Activated naive CD8-positive, alpha-beta T cell treated with anti-CD3 and anti-CD28 coated beads, Interleukin-2, amount 50 U/mL, for 24 hours (primary cell): ENCODE results near the gene HSPA4.
A peak's percentile ranks its signal among the peaks of the same experiment; 100 is the strongest.
"Not testable (repeated sequence)": the region's sequence is repeated elsewhere in the genome, so short reads cannot be mapped to it uniquely, and the experiment has no call there.

Experiments
- ATAC-seq: fragments of 150-1000 bp; cut with Tn5 transposase; one replicate; pipeline ENCODE4 v1.10.0; 2021
- DNase-seq: peaks from one replicate; pipeline ENCODE4 v3.0.0; 2021
- H3K27ac Mint-ChIP-seq: one replicate; pipeline ENCODE4 v1.8.0; 2021; ENCODE audit warnings: mild to moderate bottlenecking, mixed read lengths
- H3K27me3 Mint-ChIP-seq: one replicate; pipeline ENCODE4 v1.8.0; 2021; ENCODE audit warnings: mixed read lengths
- H3K36me3 Mint-ChIP-seq: one replicate; pipeline ENCODE4 v1.8.0; 2021; ENCODE audit warnings: low read depth, mixed read lengths
- H3K4me1 Mint-ChIP-seq: one replicate; pipeline ENCODE4 v1.8.0; 2021; ENCODE audit warnings: mixed read lengths
- H3K4me3 Mint-ChIP-seq: one replicate; pipeline ENCODE4 v1.8.0; 2021; ENCODE audit warnings: mild to moderate bottlenecking, moderate library complexity, mixed read lengths
- H3K9me3 Mint-ChIP-seq: one replicate; pipeline ENCODE4 v1.8.0; 2021; ENCODE audit warnings: mixed read lengths

The HSPA4 gene

DNA sequence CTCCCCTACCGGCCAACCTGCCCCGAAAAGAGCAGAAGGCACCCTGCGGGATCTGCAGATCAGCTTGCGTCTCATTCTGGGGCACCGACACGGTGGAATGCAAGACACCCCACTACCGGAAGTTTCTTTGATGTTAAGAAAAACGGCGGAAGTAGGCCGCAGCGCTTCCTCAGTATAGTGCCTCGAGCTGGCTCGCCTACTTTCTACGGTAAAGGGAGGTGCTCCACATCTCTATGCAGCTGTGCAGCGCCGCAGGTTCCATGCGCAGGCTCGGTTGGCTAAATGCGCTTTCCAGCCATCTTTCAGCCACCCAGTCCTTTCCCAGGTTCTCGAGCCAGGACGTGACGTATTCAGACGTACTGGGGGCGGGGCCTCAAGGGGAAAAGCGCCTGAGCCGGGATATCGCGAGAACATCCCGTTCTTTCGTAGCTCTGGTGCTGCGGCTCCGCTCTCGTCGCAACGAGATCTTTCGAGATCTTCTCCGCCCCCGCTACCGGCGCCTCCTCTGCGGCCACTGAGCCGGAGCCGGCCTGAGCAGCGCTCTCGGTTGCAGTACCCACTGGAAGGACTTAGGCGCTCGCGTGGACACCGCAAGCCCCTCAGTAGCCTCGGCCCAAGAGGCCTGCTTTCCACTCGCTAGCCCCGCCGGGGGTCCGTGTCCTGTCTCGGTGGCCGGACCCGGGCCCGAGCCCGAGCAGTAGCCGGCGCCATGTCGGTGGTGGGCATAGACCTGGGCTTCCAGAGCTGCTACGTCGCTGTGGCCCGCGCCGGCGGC, at the start of gene HSPA4:
Gene HSPA4 (plus strand): TSS at position 472 of the 775 bp plus-strand sequence. CDS start 238 bp downstream, at position 710.
- peak within 1 kb of the TSS; percentile 94 for H3K4me3 Mint-ChIP-seq
- H3K9me3 Mint-ChIP-seq = no peaks in the 10 kb centered on the region
- ATAC-seq = peak; percentile 88
- H3K27me3 Mint-ChIP-seq = no peaks in the 10 kb centered on the region
- peak within 1 kb of the TSS; percentile 98 for H3K27ac Mint-ChIP-seq
- peaks cover 51% of the 10 kb centered on the region for H3K4me1 Mint-ChIP-seq
- H3K36me3 Mint-ChIP-seq = peaks cover 22% of the 10 kb centered on the region
- DNase-seq = peak; percentile 99

DNA sequence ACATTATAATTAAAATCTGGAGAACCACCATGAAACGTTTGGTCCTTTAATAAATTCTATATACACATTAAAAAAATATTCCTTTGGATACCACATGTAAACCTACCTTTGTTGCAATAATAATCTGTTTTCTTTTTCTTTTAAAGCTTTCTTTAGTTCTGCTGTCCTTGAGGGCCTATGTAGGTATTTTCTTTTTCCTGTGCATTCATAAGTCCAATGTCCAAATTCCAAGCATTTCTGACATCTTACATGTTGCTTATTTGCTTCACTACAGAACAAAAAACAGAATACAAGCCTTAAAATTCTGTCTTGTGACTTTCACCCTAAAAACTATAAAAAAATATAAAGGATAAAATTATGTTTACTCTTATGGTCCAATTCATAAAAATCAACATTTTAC, 45.2 kb upstream of the HSPA4 start:
- no peak overlapping the region for H3K27ac Mint-ChIP-seq
- no peaks in the 10 kb centered on the region for H3K4me1 Mint-ChIP-seq
- no peak for ATAC-seq
- no peak overlapping the region for H3K4me3 Mint-ChIP-seq
- H3K9me3 Mint-ChIP-seq = no peaks in the 10 kb centered on the region
- H3K36me3 Mint-ChIP-seq = peaks cover 24% of the 10 kb centered on the region
- no peak for DNase-seq
- no peaks in the 10 kb centered on the region for H3K27me3 Mint-ChIP-seq

DNA sequence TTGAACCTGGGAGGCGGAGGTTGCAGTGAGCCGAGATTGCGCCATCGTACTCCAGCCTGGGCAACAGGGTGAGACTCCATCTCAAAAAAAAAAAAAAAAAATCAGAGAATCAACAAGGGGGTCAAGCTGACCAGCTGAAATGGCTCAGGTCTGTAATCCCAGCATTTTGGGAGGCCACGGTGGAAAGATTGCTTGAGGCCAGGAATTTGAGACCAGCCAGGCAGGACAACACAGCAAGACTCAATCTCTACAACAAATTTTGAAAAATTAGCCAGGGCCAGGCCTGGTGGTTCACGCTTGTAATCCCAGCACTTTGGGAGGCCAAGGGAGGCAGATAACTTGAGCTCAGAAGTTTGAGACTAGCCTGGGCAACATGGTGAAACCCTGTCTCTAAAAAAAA, 43.4 kb upstream of the HSPA4 start:
- not testable (repeated sequence) for H3K27me3 Mint-ChIP-seq, H3K9me3 Mint-ChIP-seq, ATAC-seq, DNase-seq, H3K4me1 Mint-ChIP-seq, H3K27ac Mint-ChIP-seq, H3K4me3 Mint-ChIP-seq
- peaks cover 19% of the 10 kb centered on the region for H3K36me3 Mint-ChIP-seq

DNA sequence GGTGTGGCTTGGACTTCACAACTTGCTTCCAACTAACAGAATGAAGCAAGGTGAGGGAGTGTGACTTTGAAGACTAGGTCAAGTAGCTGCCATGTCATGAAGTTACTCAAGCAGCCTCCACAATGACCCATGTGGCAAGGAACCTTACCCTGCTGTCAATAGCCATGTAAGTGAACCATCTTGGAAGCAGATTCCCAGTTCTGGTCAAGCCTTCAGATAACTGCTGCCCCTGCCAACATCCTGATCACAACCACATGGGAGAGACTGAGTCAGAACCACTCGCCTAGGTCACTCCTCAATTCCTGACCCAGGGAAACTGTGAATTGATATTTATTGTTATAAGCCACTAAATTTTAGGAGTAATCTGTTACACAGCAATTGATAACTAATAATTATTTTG, 36.3 kb upstream of the HSPA4 start:
- no peaks in the 10 kb centered on the region for H3K9me3 Mint-ChIP-seq
- DNase-seq = no peak

DNA sequence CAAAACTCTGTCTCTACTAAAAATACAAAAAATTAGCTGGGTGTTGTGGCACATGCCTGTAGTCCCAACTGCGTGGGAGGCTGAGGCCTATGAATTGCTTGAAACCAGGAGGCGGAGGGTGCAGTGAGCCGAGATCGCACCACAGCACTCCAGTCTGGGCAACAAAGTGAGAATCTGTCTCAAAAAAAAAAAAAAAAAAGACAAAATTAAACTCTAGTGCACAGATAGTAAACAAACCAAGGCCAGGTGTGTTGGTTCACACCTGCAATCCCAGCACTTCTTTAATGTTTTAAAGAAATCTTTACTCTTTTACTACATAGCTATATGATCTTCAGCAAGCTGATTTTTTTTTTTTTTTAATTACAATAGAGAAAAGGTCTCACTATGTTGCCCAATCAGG, 33.8 kb upstream of the HSPA4 start:
- H3K36me3 Mint-ChIP-seq = peaks cover 44% of the 10 kb centered on the region
- no peak for ATAC-seq
- no peaks in the 10 kb centered on the region for H3K27me3 Mint-ChIP-seq
- H3K27ac Mint-ChIP-seq = no peak overlapping the region
- H3K9me3 Mint-ChIP-seq = no peaks in the 10 kb centered on the region
- H3K4me1 Mint-ChIP-seq = no peaks in the 10 kb centered on the region
- no peak overlapping the region for H3K4me3 Mint-ChIP-seq
- no peak for DNase-seq

More for the DNA sequence above, 36.3 kb upstream of the HSPA4 start:
- ATAC-seq = no peak
- no peak overlapping the region for H3K4me3 Mint-ChIP-seq
- no peaks in the 10 kb centered on the region for H3K27me3 Mint-ChIP-seq
- no peaks in the 10 kb centered on the region for H3K4me1 Mint-ChIP-seq
- no peak overlapping the region for H3K27ac Mint-ChIP-seq
- H3K36me3 Mint-ChIP-seq = peaks cover 34% of the 10 kb centered on the region

DNA sequence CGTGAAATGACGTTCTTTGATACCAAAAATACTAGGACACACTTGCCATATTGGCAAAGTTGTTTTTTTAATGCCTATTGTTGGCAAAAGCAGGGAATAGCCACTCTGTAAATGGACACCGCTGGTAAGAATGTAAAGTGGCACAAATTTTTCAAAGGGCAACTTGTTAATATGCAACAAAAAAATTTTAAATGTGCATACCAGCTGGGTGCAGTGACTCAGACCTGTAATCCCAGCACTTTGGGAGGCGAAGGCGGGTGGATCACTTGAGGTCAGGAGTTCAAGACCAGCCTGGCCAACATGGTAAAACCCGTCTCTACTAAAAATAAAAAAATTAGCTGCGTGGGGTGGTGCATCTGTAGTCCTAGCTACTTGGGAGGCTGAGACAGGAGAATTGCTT, 32.3 kb upstream of the HSPA4 start:
- H3K27ac Mint-ChIP-seq, ATAC-seq: not testable (repeated sequence)

DNA sequence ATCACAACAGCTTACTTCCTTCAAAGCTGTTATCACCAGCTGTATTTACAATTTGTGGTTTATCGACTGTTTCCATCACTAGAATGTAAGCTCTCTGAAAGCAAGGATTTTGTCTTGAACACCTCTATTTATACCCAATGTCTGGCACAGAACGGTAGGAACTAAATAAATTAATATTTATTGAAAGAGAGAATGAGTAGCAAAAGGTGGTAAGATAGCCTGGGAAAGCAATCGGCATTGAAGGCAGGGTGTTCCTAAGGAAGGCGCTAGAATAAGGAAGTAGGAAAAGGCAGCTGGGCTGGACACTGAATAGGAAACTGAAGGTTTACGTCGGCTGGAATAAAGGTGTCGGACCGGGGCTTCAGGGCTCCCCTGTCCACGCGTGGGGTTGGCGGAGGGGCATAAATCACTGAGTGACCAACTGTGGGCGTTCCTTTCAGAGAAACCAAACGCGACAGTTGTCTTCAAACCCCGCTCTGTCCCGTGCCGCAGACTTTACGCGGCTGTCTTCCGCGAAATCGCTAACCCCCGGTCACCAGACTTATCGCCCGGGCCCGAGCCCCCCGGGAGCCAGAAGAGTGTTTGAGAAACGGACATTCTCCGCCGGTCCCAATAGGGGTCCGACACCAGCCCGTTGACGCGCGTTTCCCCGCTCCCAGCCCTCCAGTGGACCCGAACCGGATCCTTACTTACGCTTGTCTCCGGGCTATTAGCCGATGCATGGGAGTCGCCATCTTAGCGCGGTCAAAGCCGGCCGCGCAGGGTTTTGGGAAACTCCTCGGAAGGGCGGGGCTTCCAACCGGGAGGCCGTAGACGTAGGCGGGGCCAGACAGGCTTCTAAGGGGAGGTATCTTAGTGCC, 25.8 kb upstream of the HSPA4 start, which contains the start of gene ZCCHC10:
Gene ZCCHC10 (minus strand): TSS at position 746 of the 860 bp plus-strand sequence. CDS start 12 bp downstream, at position 734.
- peak; percentile 94 for DNase-seq
- Mint-ChIP-seq H3K4me3 (peak within 1 kb of the TSS; percentile 93), H3K9me3 (no peaks in the 10 kb centered on the region), H3K36me3 (peaks cover 16% of the 10 kb centered on the region), H3K4me1 (peaks cover 22% of the 10 kb centered on the region), H3K27me3 (no peaks in the 10 kb centered on the region), H3K27ac (peak within 1 kb of the TSS; percentile 91)
- ATAC-seq = peak; percentile 97

More for the DNA sequence above, 32.3 kb upstream of the HSPA4 start:
- H3K27me3 Mint-ChIP-seq, H3K4me3 Mint-ChIP-seq, H3K9me3 Mint-ChIP-seq, DNase-seq, H3K4me1 Mint-ChIP-seq: not testable (repeated sequence)
- H3K36me3 Mint-ChIP-seq = peaks cover 44% of the 10 kb centered on the region

DNA sequence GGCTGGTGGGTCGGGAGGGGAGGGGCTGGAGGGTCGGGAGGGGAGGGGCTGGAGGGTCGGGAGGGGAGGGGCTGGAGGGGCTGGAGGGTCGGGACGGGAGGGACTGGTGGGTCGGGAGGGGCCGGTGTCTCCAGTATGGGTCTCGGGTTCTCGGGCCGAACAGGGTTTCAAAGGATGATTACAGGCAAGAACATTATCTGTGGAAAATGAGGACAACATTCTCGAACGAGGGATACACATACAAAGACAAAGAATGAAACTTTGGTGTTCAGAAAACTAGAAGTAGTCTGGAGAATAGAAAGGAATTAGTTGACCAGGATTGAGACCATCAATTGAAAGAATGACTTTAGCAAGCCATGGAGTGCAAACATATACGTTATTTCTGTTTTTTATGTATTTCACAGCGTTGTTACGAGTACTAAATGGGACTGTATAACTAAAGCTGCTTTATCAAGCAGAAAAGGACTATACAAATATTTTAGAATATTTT, 25.1 kb upstream of the HSPA4 start:
- Mint-ChIP-seq H3K27ac (peak overlapping the region; percentile 56), H3K4me1 (peaks cover 22% of the 10 kb centered on the region), H3K4me3 (peak overlapping the region; percentile 93), H3K9me3 (no peaks in the 10 kb centered on the region), H3K36me3 (peaks cover 13% of the 10 kb centered on the region), H3K27me3 (no peaks in the 10 kb centered on the region)
- no peak for ATAC-seq
- DNase-seq = no peak

DNA sequence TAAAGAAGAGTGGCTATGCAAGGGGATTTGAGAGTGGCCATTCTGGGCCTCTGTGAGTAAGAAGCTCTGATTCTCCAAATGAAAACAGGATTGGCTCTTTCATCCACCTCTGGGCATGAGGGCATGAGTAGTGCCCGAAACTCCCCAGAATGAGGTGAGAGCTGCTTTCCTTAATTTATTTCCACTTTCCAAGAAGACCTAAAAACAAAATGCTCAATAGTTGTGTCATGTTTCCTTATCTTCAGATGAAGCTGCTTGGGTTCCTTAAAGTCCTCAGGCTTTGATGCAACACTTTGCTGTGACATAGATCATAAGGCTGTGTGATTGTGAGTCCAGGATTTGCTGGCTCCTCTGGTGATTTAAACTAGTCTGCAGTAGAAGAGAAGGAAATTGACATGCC, 22.4 kb upstream of the HSPA4 start:
- ATAC-seq (no peak), DNase-seq (no peak)
- Mint-ChIP-seq H3K4me3 (no peak overlapping the region), H3K9me3 (no peaks in the 10 kb centered on the region), H3K27me3 (peaks cover 2% of the 10 kb centered on the region), H3K27ac (no peak overlapping the region), H3K36me3 (peaks cover 4% of the 10 kb centered on the region), H3K4me1 (peaks cover 21% of the 10 kb centered on the region)

DNA sequence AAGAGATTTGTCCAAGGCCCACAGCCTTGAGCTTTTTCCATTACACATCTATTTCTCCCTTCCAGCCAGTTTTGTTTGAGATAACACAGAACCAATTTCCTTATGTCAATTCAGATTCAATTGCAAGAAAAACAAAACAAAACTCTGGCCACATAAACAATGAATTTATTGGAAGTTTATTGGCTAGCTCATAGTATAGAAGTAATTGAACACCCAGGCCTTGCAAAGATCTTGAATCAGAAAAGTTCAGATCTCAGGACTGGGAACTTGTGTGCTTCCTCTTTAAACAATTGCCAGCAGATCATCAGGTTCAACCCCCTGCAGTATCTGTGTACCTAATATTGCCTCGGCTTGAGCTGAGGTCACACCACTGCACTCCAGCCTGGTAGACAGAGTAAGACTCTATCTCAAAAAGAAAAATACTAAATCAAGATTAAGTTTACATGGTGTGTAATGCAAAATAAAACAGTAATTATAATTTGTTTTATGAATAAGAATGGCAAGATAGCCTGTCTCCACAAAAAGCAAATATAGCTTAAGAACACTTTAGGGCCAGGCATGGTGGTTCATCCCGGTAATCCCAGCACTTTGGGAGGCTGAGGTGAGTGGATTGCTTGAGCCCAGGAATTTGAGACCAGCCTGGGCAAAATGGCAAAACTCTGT, 21.3 kb upstream of the HSPA4 start:
- H3K4me3 Mint-ChIP-seq = no peak overlapping the region
- ATAC-seq (no peak), DNase-seq (no peak)
- H3K9me3 Mint-ChIP-seq = no peaks in the 10 kb centered on the region
- H3K36me3 Mint-ChIP-seq = peaks cover 4% of the 10 kb centered on the region
- H3K27ac Mint-ChIP-seq = no peak overlapping the region
- H3K4me1 Mint-ChIP-seq = peaks cover 14% of the 10 kb centered on the region
- H3K27me3 Mint-ChIP-seq = peaks cover 2% of the 10 kb centered on the region

DNA sequence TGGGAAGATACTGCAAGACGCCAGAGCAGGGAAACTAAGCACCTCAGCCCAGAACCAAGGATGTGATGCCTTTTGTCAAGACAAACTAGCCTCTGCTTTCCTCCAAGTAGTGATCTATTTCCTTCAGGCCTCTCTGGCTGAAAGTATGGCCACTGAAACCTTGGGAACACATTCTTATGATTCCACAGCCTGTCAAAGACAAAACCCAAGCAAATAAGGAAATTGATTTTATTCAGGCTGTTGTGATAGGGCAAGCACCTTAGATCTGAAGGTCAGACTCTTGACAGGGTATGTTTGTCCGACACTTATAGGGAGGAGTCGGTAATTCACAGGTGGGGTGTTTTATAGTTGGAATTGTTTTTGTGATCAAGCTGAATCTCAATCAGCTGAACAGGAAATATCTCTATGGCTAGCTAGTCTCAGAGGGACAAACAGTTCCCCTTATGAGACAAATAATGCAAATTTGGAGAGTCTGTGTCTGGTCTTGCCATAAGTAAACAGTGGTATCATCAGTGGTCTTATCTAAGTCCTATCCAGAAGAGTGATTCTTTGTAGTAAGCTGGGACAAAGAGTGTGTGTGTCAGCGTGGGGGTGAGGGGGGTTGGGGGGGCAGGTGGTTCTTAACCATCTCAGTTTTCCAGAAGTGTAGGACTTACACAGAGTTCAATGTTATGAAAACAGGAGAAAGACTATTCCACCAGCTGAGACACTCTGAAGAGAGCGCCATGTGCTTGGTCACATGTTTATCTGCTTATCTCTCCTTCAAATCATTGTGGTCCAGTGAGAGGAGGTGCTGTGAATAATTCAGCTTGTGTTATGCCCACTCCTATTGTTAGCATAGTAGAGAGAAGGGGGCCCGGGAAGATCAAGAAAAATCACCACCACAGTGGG, 18.7 kb upstream of the HSPA4 start:
- no peak for DNase-seq
- Mint-ChIP-seq H3K9me3 (no peaks in the 10 kb centered on the region), H3K27me3 (peaks cover 4% of the 10 kb centered on the region), H3K36me3 (no peaks in the 10 kb centered on the region), H3K27ac (peak overlapping the region; percentile 63), H3K4me1 (peaks cover 5% of the 10 kb centered on the region), H3K4me3 (no peak overlapping the region)
- peak; percentile 75 for ATAC-seq

DNA sequence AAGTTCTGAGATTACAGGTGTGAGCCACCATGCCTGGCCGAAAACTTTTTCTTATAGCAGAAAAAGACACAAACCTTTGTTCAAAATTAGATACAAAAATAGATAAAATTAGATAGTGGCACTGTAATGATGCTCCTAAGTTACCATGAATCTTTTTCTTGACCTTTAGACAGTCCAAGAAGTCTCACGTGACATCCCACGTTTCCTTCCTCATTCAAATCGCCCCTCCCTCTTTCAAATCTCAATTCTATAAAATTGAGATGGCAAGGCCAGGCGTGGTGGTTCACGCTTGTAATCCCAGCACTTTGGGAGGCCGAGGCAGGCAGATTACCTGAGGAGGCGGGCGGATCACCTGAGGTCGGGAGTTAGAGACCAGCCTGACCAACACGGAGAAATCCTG, 17.7 kb upstream of the HSPA4 start:
- DNase-seq (no peak), ATAC-seq (no peak)
- Mint-ChIP-seq H3K36me3 (no peaks in the 10 kb centered on the region), H3K9me3 (no peaks in the 10 kb centered on the region), H3K4me3 (no peak overlapping the region), H3K27me3 (peaks cover 4% of the 10 kb centered on the region), H3K4me1 (peaks cover 5% of the 10 kb centered on the region), H3K27ac (no peak overlapping the region)

DNA sequence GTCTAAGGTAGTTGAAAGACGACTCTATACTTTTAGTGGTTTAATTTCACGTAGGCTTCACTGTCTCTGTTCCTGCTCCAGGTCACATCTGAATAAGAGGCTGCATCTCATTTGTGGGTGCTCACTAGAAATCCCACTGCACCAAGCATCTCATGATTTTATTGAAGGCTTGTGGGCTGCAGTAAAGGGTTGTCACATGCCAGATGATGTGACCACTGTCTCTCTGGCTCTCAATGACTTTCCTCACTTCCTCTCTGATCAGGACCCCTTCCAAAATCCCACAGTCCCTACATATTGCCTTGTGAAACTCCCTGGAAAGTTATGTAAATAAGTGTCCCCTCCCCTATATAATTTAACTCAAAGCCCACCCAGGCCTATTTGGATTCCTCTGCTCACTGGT, 16.6 kb upstream of the HSPA4 start:
- no peak overlapping the region for H3K4me3 Mint-ChIP-seq
- H3K27me3 Mint-ChIP-seq = peaks cover 4% of the 10 kb centered on the region
- H3K9me3 Mint-ChIP-seq = no peaks in the 10 kb centered on the region
- no peaks in the 10 kb centered on the region for H3K36me3 Mint-ChIP-seq
- ATAC-seq = no peak
- H3K27ac Mint-ChIP-seq = no peak overlapping the region
- DNase-seq = no peak
- peaks cover 5% of the 10 kb centered on the region for H3K4me1 Mint-ChIP-seq
